Caki2 (cell line): ENCODE results near the gene PTPRO. TPM values are rescaled to one million over a fixed set of nuclear protein-coding genes. Genes with fewer than 3 reads are reported as not detected.

Experiments
- DNase-seq: peaks from one replicate; pipeline ENCODE4 v3.0.0-alpha.2; 2015; ENCODE audit warnings: low read depth
- in situ Hi-C: cut with HindIII; loops from 2 replicates; pipeline ENCODE4 v1.10.0; 2016; ENCODE audit warnings: low sequenced_read_pairs, low pct_unique_long_range_greater_than_20kb, mixed read lengths
- total RNA-seq: library from RNA; depleted of rRNA; stranded (reverse); fragments of >200 nt; shearing (Covaris generic); gene quantifications from 2 replicates; pipeline ENCODE4 v1.2.3, GENCODE V29; 2014; ENCODE audit warnings: low replicate concordance

The PTPRO gene
- total RNA-seq, 1 experiment from 2014 or later: 0.54 TPM

- in situ Hi-C loops: no loop called here
- DNase-seq: peak; percentile 34
These were observed 101.3 kb downstream of the PTPRO start for GRCh38 chr12:15423629-15424028.

GRCh38 chr12:15427913-15428312, 105.6 kb downstream of the PTPRO start:
- in situ Hi-C loops: no loop called here
- no peak for DNase-seq

- in situ Hi-C loops: no loop called here
- DNase-seq: no peak
These were observed 106.3 kb downstream of the PTPRO start for GRCh38 chr12:15428632-15429031.

GRCh38 chr12:15429262-15429661, 107.0 kb downstream of the PTPRO start:
- in situ Hi-C loops: no loop called here
- DNase-seq: no peak

- in situ Hi-C loops: no loop called here
These were observed 113.3 kb downstream of the PTPRO start for GRCh38 chr12:15435597-15435996.

GRCh38 chr12:15439459-15439858, 117.2 kb downstream of the PTPRO start:
- DNase-seq: no peak

More at GRCh38 chr12:15435597-15435996, 113.3 kb downstream of the PTPRO start:
- DNase-seq: no peak

DNA sequence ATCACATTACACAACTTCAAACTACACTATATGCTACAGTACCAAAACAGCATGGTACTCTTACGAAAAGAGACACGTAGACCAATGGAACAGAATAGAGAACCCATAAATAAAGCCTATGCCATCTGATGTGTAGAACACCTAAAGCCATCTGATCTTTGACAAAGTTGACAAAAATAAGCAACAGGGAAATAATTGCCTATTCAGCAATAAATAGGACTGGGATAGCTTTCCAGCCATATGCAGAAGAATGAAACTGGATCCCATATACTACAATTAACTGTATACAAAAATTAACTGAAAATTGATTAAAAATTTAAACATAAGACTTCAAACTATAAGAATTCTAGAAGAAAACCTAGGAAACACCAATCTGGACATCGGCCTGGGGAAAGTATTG, 120.7 kb downstream of the PTPRO start:
- in situ Hi-C loops: no loop called here

More at GRCh38 chr12:15439459-15439858, 117.2 kb downstream of the PTPRO start:
- in situ Hi-C loops: no loop called here

DNA sequence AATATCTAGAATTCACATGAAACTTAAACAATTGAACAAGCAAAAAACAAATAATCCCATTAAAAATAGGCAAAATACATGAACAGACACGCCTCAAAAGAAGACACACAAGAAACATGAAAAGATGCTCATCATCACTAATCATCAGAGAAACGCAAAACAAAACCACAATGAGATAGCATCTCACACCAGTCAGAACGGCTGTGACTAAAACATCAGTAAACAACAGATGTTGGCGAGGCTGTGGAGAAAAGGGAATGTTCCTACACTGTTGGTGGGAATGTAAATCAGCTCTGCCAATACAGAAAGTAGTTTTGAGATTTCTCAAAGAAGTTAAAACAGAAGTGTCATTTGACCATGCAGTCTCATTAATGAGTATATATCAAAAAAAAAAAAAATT, 121.3 kb downstream of the PTPRO start:
- in situ Hi-C loops: no loop called here
- DNase-seq: no peak

More for the DNA sequence above, 120.7 kb downstream of the PTPRO start:
- no peak for DNase-seq

DNA sequence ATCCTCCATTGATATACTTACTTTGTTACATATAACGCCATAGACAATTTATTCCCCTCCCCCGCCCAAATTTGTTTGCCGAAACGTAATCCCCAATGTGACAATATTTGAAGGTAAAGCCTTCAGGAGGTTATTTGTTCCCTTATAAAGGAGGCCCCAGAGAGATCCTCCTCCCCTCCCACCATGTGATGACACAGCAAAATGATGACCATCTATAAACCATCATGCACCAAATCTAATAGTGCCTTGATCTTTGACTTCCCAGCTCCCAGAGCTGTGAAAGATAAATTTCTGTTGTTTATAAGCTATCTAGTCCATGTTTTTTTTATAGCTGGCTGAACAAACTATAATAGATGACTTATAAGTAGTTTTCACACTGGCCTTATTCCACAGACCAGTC, 122.2 kb downstream of the PTPRO start:
- in situ Hi-C loops: no loop called here
- peak; percentile 6 for DNase-seq

DNA sequence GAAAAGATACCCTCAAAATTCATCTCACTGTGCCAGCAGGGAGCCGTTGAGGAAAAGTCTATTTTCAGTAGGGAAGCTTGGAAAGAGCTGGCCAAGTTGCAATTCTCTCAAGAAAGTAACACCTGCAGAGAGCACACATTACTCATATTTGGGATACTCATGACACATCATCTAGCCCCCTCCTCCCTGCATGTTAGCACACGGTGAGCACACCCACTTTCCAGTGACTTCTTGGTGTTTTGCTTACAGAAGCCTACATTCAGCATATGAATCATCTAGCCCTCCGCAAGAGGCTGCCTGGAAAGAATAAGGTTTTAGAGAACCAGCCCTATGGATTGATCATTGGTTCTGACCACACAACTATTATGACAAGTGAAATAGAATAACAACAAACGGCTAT, 124.5 kb downstream of the PTPRO start:
- in situ Hi-C loops: no loop called here
- DNase-seq: no peak

GRCh38 chr12:15453613-15454012, 131.3 kb downstream of the PTPRO start:
- in situ Hi-C loops: no loop called here

GRCh38 chr12:15458008-15458407, 135.7 kb downstream of the PTPRO start:
- no peak for DNase-seq
- in situ Hi-C loops: no loop called here

More at GRCh38 chr12:15453613-15454012, 131.3 kb downstream of the PTPRO start:
- DNase-seq: no peak

DNA sequence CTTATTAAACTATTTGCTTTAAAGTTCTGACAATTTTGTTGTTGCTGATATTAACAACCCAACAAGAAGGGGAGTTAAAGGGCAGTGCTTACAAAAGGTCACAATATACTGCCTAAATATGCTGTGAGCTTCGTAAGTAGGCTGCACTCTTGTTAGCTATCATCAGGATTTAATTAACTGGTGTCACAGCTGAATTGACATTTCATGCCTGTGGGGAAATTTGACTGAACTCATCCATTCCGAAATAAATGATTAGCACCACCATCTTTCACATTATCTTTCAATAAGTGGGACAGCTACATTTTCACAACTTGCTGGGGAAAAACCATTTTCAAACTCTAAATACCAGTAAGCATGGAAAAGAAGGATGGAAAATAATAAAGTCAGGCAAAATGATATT, 146.6 kb downstream of the PTPRO start:
- in situ Hi-C loops: no loop called here
- DNase-seq: no peak

DNA sequence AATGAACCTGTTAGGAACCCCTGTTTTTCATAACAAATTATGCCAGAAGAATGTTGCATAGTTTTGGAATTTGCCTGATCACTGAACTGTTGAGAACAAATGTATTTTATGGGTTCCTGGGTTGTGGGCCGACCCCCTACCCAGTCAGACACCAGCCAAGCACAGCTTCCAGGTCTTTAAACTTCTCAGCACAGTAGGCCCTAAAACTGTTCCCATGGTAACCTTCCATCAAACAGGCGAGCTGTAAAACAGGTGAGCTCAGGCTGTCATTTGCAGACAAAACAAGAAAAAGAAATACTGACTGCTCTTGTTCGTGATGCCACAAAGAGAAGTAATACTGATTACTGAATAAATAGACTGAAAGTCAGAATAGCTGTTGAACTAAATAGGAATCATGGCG, 147.0 kb downstream of the PTPRO start:
- in situ Hi-C loops: no loop called here
- DNase-seq: no peak

GRCh38 chr12:15472036-15472435, 149.7 kb downstream of the PTPRO start:
- in situ Hi-C loops: no loop called here
- no peak for DNase-seq

DNA sequence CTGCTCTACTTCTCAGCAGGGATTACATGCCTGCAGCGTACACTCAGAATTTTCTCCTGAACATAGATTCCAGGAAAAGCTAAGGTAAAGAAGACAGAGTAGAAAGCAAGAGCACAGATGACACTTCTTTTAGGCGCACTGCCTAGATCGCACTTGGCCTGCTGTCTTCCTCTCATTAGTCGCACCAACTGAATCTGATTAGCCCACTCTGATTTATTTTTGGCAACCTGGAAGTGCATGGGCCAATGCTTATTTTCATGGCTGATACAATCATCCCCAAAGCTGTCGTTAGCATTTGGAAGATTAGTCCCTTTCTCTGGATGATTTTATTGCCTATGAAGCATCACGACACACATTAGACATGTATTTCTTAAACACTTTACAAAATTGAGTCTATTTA, 152.5 kb downstream of the PTPRO start:
- in situ Hi-C loops: no loop called here
- no peak for DNase-seq

DNA sequence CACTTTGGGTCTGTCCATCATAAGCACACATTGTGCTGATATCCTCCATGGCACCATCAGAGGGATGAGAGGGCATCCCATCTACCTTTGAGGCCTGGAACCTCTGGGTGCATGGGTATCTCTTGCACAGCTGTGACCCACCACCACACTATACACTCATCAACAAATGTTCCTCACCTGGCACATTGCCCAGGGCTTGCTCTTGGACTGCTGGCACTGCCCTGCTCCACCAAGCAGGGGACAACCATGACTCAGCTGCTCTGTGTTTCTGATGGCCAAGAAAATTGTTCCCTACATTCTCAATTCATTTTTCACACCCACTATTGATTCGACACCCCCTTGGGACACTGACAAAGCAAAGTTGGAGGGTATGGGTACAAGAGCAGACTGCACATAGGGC, 155.5 kb downstream of the PTPRO start:
- peak; percentile 21 for DNase-seq
- in situ Hi-C loops: no loop called here

DNA sequence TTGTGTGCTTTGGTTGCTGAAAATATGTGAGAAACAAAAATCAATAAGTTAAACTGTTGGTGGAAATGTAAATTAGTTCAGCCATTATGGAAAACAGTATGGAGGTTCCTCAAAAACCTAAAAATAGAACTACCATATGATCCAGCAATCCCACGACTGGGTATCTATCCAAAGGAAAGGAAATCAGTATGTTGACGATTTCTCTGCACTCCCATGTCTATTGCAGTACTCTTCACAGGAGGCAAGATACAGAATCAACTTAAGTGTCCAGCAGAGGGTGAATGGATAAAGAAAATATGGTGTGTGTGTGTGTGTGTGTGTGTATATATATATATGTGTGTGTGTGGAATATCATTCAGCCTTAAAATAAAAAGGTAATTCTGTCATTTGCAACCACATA, 159.5 kb downstream of the PTPRO start:
- DNase-seq: no peak
- in situ Hi-C loops: no loop called here

DNA sequence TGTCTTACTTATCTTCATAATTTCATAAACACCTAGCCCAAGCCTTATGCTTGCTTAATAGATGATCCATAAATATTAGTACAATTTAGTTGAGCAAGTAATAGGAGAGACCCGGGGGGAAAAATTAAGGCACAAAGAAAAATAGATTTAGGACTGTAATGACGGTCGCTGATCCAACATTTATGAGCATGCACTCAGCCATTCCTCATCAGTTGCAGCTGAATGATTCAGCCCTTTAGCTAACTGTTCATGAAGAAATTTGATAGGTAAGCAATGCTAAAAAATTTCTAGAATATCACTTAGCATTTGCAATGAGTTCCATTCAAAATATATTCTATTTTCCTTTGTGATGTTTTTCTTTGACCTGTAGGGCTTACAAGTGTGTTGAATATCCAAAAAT, 163.2 kb downstream of the PTPRO start:
- in situ Hi-C loops: no loop called here
- DNase-seq: no peak

- DNase-seq: no peak
- in situ Hi-C loops: no loop called here
These were observed 164.6 kb downstream of the PTPRO start for GRCh38 chr12:15486859-15487258.

- no peak for DNase-seq
- in situ Hi-C loops: no loop called here
These were observed 166.2 kb downstream of the PTPRO start for GRCh38 chr12:15488481-15488880.
